ENCODE measurements around the gene HS1BP3. TPM values are rescaled to one million over a fixed set of nuclear protein-coding genes. Genes with fewer than 3 reads are reported as not detected.

Gene HS1BP3
- total and polyA plus RNA-seq, 2 donors (not counting 3 experiments of a cell fraction or from before 2014, with no cell fraction given) = 27.4 to 33.1 TPM

GRCh38 chr2:20603791-20604190 is 47.1 kb downstream of the HS1BP3 start:
- no peaks in the 10 kb centered on the region for H3K9me1 ChIP-seq (replicated peaks; ENCODE audit: control insufficient read depth, extremely low read depth, insufficient read depth, low read length)
- H3K79me2 ChIP-seq (ENCODE audit: control insufficient read depth, insufficient read depth, low read length) = no peaks in the 10 kb centered on the region
- no TSS peak for BruUV-seq (replicated peaks)
- H3K4me2 ChIP-seq (ENCODE audit: insufficient read depth, low read length) = no peak overlapping the region
- dilution Hi-C loops (cut with MboI; ENCODE audit: extremely low pct_ligation_motif_present, low sequenced_read_pairs) = no loop called here
- intact Hi-C loops (cut with micrococcal nuclease) = no loop called here
- H3K4me3 ChIP-seq (replicated peaks in 1 of 3; ENCODE audit: insufficient read depth in 1 of 3, low read depth in 1 of 3, low read length in 3 of 3) = no peak overlapping the region
- no peak overlapping the region for H3K27ac ChIP-seq (ENCODE audit: insufficient read depth, low read depth, low read length)
- no peak for FAIRE-seq
- DNase-seq (ENCODE audit: low read depth, low spot score) = no peak
- H3K36me3 ChIP-seq (ENCODE audit: control insufficient read depth in 2 of 2, extremely low read depth in 1 of 2, insufficient read depth in 2 of 2, low read length in 2 of 2) = no peaks in the 10 kb centered on the region
- no peaks in the 10 kb centered on the region for H3K9me3 ChIP-seq (replicated peaks; ENCODE audit: control insufficient read depth, insufficient read depth, low read length)
- TF ChIP-seq JUN (IDR thresholded peaks at IDR 0.05; ENCODE audit: borderline replicate concordance, insufficient read depth, insufficient read length, low read depth) = no peak
- TF ChIP-seq GATA2 (IDR thresholded peaks at IDR 0.05; ENCODE audit: insufficient read depth, insufficient read length, low read depth, low read length) = no peak
- TF ChIP-seq POLR2A (IDR thresholded peaks at IDR 0.05; ENCODE audit: low read depth, low read length) = no peak
- no peak for TF ChIP-seq FOS (IDR thresholded peaks at IDR 0.05; ENCODE audit: borderline replicate concordance, insufficient read depth, low read length)
- no peak for TF ChIP-seq MYC (IDR thresholded peaks at IDR 0.05; ENCODE audit: low read depth, low read length)
- no peak for TF ChIP-seq POLR2AphosphoS5 (IDR thresholded peaks at IDR 0.05; ENCODE audit: insufficient read depth, low read depth, low read length)
- no peak for TF ChIP-seq EZH2 (IDR thresholded peaks at IDR 0.05; ENCODE audit: borderline replicate concordance, low read depth, low read length, severe bottlenecking)
- TF ChIP-seq, protein P1, sequence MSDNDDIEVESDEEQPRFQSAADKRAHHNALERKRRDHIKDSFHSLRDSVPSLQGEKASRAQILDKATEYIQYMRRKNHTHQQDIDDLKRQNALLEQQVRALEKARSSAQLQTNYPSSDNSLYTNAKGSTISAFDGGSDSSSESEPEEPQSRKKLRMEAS (IDR thresholded peaks at IDR 0.05; ENCODE audit: insufficient read depth, insufficient read length) = no peak
- no peak for TF ChIP-seq CTCF (IDR thresholded peaks at IDR 0.05; ENCODE audit: extremely low read depth in 1 of 2, insufficient read depth in 1 of 2, low read depth in 1 of 2, low read length in 2 of 2)
- H3K4me1 ChIP-seq (ENCODE audit: control insufficient read depth, extremely low read depth, insufficient read depth, low read length) = peaks cover 23% of the 10 kb centered on the region
- no peaks in the 10 kb centered on the region for H3K27me3 ChIP-seq (ENCODE audit: control insufficient read depth in 2 of 2, insufficient read depth in 2 of 2, low read length in 2 of 2)
- no peaks in the 10 kb centered on the region for H4K20me1 ChIP-seq (replicated peaks; ENCODE audit: control insufficient read depth, extremely low read depth, insufficient read depth, low read length)
- ChIA-PET CTCF (interaction anchor here (1.5 to 3.0 kb wide), 4 partner anchors 8 to 224 kb away, joined by 3 to 11 read pairs (median 4); no protein-coding TSS in a partner anchor), POLR2A (interaction anchor here (1.1 to 4.5 kb wide), 3 partner anchors 14 to 156 kb away, joined by 3 to 29 read pairs (median 6); partner anchors contain the start of gene RHOB)
- H3K9ac ChIP-seq (replicated peaks; ENCODE audit: extremely low read depth, insufficient read depth, low read length) = no peak overlapping the region
- no peak overlapping the region for H2AFZ ChIP-seq (ENCODE audit: low read depth, low read length)
